ENCODE measurements around the gene ZNF12. TPM values are rescaled to one million over a fixed set of nuclear protein-coding genes. Genes with fewer than 3 reads are reported as not detected.
A peak's percentile ranks its signal among the peaks of the same experiment; 100 is the strongest.
"Not testable (repeated sequence)": the region's sequence is repeated elsewhere in the genome, so short reads cannot be mapped to it uniquely, and the experiment has no call there.

The ZNF12 gene
- polyA plus RNA-seq, 1 experiment = 20.4 TPM

DNA sequence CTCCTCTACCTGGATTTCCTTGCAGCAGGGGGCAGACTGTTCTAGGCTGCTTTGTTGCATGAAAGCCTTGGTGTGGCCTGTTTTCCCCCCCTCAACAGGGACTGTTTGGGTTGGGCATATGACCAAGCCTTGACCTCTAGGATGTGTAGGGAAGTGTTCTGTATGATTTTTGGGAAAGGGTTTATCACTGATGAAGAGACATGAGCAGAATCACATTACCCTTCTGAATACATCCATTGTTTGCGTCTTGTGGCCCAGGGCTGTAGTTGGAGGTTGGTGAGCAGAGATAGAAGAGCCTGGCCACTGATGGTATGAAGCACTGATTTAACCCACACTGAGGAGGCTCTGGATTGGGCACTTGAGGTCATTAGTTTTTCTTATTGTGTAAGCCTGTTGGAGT, 26.6 kb downstream of the ZNF12 start:
- CTCF ChIA-PET = no interaction called here
- H3K4me3 ChIP-seq (ENCODE audit: low read depth, low read length) = no peak overlapping the region
- H3K27me3 ChIP-seq (ENCODE audit: control insufficient read depth, insufficient read depth, low read length) = no peaks in the 10 kb centered on the region
- POLR2A ChIA-PET = no interaction called here
- DNase-seq (ENCODE audit: low read depth, low spot score) = no peak
- TF ChIP-seq CTCF (IDR thresholded peaks at IDR 0.05; ENCODE audit: low read depth, low read length) = no peak
- peaks cover 79% of the 10 kb centered on the region for H3K9me3 ChIP-seq (ENCODE audit: control insufficient read depth, insufficient read depth, low read length)
- no peak overlapping the region for H3K27ac ChIP-seq (ENCODE audit: low read depth, low read length)

GRCh38 chr7:6675807-6676405, 30.8 kb downstream of the ZNF12 start:
- no peak for TF ChIP-seq CTCF (IDR thresholded peaks at IDR 0.05; ENCODE audit: low read depth, low read length)
- ChIA-PET POLR2A (no interaction called here), CTCF (no interaction called here)
- DNase-seq (ENCODE audit: low read depth, low spot score) = no peak
- H3K27me3 ChIP-seq (ENCODE audit: control insufficient read depth, insufficient read depth, low read length) = no peaks in the 10 kb centered on the region
- H3K9me3 ChIP-seq (ENCODE audit: control insufficient read depth, insufficient read depth, low read length) = peaks cover 64% of the 10 kb centered on the region
- no peak overlapping the region for H3K27ac ChIP-seq (ENCODE audit: low read depth, low read length)
- no peak overlapping the region for H3K4me3 ChIP-seq (ENCODE audit: low read depth, low read length)

- POLR2A ChIA-PET; CTCF ChIA-PET; H3K4me3 ChIP-seq (ENCODE audit: low read depth, low read length); H3K27ac ChIP-seq (ENCODE audit: low read depth, low read length); H3K27me3 ChIP-seq (ENCODE audit: control insufficient read depth, insufficient read depth, low read length); DNase-seq (ENCODE audit: low read depth, low spot score): not testable (repeated sequence)
- peaks cover 40% of the 10 kb centered on the region for H3K9me3 ChIP-seq (ENCODE audit: control insufficient read depth, insufficient read depth, low read length)
These were observed 35.9 kb downstream of the ZNF12 start for GRCh38 chr7:6670851-6671250.

DNA sequence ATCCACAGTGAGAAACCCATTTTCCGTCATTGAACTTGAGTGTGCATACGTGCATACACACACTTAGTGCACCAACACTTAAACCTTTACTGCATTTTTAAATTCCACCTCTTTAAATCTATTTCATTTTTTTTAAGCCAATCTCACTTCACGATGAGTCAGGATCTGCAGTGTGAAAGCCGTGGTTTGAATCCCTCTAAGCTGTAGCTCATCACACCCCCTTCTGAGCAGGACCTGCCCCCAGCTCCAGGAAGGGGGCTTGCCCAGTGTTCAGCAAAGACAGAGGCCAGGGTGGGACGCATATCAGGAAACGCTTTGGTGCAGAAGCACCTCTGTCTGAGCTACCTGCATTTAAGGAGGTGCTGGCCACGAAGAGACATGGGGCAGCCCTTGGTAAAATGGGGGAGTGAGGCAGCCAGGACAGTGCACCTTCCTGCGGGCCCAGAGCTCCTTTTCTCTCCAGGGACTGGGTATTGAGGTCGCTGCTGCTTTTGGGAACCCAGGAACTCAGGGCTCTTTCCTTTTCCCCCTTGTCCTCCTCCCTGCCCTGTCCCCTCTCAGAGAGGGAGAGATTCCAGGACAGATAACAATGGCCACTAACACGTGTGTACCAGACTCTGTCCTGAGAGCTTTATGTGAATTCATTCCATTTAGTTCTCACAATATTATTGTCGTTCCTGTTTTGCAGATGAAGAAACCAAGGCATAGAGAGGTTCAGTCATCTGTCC, 48.0 kb downstream of the ZNF12 start:
- ChIA-PET POLR2A (no interaction called here), CTCF (no interaction called here)
- TF ChIP-seq CTCF (IDR thresholded peaks at IDR 0.05; ENCODE audit: low read depth, low read length) = no peak
- Histone ChIP-seq H3K27me3 (ENCODE audit: control insufficient read depth, insufficient read depth, low read length) (no peaks in the 10 kb centered on the region), H3K4me3 (ENCODE audit: low read depth, low read length) (no peak overlapping the region), H3K9me3 (ENCODE audit: control insufficient read depth, insufficient read depth, low read length) (peaks cover 25% of the 10 kb centered on the region), H3K27ac (ENCODE audit: low read depth, low read length) (peak overlapping the region; percentile 11)
- DNase-seq (ENCODE audit: low read depth, low spot score) = no peak

DNA sequence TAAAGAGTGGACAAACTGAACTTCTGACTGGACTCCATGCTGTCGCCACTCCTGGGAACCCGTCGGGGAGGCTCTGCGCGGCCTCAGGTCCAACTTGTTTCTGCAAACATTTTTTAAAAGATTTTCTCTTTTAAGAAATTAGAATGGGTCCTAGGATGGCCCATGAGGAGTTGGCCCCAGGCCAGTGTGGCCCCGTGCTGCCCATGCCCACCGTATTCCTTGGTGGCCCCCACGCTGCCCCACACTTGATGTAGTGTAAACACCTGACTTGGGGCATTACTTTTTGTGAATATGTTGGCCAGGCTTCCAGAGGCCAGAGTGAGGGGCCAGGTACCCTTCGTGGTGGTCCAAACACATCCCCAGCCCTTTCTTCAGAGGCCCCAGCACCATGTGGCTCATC, 50.3 kb downstream of the ZNF12 start:
- Histone ChIP-seq H3K27ac (ENCODE audit: low read depth, low read length) (no peak overlapping the region), H3K4me3 (ENCODE audit: low read depth, low read length) (no peak overlapping the region), H3K9me3 (ENCODE audit: control insufficient read depth, insufficient read depth, low read length) (peaks cover 43% of the 10 kb centered on the region), H3K27me3 (ENCODE audit: control insufficient read depth, insufficient read depth, low read length) (no peaks in the 10 kb centered on the region)
- CTCF ChIA-PET = no interaction called here
- no peak for TF ChIP-seq CTCF (IDR thresholded peaks at IDR 0.05; ENCODE audit: low read depth, low read length)
- POLR2A ChIA-PET = no interaction called here
- no peak for DNase-seq (ENCODE audit: low read depth, low spot score)
